ENCODE measurements around the gene RAD54L2. TPM values are rescaled to one million over a fixed set of nuclear protein-coding genes. Genes with fewer than 3 reads are reported as not detected.

The RAD54L2 gene
- total RNA-seq, 4 donors from 2014 or later: 10.2 to 16.0 (median 13.6) TPM

- TF ChIP-seq POLR2A (IDR thresholded peaks at IDR 0.05): no peak
- TF ChIP-seq, protein P1, sequence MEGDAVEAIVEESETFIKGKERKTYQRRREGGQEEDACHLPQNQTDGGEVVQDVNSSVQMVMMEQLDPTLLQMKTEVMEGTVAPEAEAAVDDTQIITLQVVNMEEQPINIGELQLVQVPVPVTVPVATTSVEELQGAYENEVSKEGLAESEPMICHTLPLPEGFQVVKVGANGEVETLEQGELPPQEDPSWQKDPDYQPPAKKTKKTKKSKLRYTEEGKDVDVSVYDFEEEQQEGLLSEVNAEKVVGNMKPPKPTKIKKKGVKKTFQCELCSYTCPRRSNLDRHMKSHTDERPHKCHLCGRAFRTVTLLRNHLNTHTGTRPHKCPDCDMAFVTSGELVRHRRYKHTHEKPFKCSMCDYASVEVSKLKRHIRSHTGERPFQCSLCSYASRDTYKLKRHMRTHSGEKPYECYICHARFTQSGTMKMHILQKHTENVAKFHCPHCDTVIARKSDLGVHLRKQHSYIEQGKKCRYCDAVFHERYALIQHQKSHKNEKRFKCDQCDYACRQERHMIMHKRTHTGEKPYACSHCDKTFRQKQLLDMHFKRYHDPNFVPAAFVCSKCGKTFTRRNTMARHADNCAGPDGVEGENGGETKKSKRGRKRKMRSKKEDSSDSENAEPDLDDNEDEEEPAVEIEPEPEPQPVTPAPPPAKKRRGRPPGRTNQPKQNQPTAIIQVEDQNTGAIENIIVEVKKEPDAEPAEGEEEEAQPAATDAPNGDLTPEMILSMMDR (IDR thresholded peaks at IDR 0.05): no peak
- WGBS, 2 donors: 96 to 99% methylated on average over 4 of the region's 4 CpGs
- no peak overlapping the region for H3K4me3 ChIP-seq (ENCODE audit: low read depth, poor library complexity, severe bottlenecking)
- no peak for DNase-seq (ENCODE audit: low spot score in 2 of 2)
- intact Hi-C loops (cut with DNase I; ENCODE audit: low total_unique reads): no loop called here
Observed at GRCh38 chr3:51578238-51578637, 39.7 kb downstream of the RAD54L2 start.

DNA sequence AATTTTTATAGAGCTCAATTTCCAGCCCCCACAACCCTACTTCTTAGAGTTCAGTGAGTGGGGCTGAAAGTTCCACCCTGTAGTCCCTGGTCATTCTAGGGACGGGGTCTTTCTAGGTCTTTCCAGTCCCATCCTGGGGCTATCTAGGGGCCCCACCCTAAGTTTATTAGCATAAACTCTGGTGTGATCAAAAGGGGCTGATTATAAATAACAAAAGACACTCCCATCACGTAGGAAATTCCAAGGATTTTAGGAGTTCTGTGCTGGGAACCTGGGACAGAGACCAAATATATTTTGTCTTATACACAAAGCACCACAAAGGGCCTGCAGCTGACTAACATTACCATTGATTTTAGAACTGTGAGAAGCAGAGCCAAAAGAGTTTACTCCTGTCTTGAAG is 41.9 kb downstream of the RAD54L2 start:
- no peak overlapping the region for H3K4me3 ChIP-seq (ENCODE audit: low read depth, poor library complexity, severe bottlenecking)
- 71 to 76% methylated on average over 2 of the region's 2 CpGs for WGBS, 2 donors
- TF ChIP-seq POLR2A (IDR thresholded peaks at IDR 0.05): no peak
- TF ChIP-seq, protein P1 (IDR thresholded peaks at IDR 0.05): no peak
- no peak for DNase-seq (ENCODE audit: low spot score in 2 of 2)
- intact Hi-C loops (cut with DNase I; ENCODE audit: low total_unique reads): no loop called here

- TF ChIP-seq POLR2A (IDR thresholded peaks at IDR 0.05): no peak
- TF ChIP-seq, protein P1 (IDR thresholded peaks at IDR 0.05): no peak
- intact Hi-C loops (cut with DNase I; ENCODE audit: low total_unique reads): no loop called here
- H3K4me3 ChIP-seq (ENCODE audit: low read depth, poor library complexity, severe bottlenecking): no peak overlapping the region
- DNase-seq (ENCODE audit: low spot score in 2 of 2): no peak
- 92% methylated on average over 4 of the region's 4 CpGs for WGBS, 2 donors
Observed at GRCh38 chr3:51581524-51581923, 43.0 kb downstream of the RAD54L2 start.

GRCh38 chr3:51585197-51585596 is 46.7 kb downstream of the RAD54L2 start:
- TF ChIP-seq, protein P1 (IDR thresholded peaks at IDR 0.05): no peak
- no peak for TF ChIP-seq POLR2A (IDR thresholded peaks at IDR 0.05)
- 85 to 93% methylated on average over 4 of the region's 4 CpGs for WGBS, 2 donors
- H3K4me3 ChIP-seq (ENCODE audit: low read depth, poor library complexity, severe bottlenecking): no peak overlapping the region
- DNase-seq (ENCODE audit: low spot score in 2 of 2): no peak
- intact Hi-C loops (cut with DNase I; ENCODE audit: low total_unique reads): no loop called here

- WGBS, 2 donors: 94 to 98% methylated on average over 3 of the region's 3 CpGs
- no peak overlapping the region for H3K4me3 ChIP-seq (ENCODE audit: low read depth, poor library complexity, severe bottlenecking)
- DNase-seq (ENCODE audit: low spot score in 2 of 2): no peak
- intact Hi-C loops (cut with DNase I; ENCODE audit: low total_unique reads): no loop called here
- TF ChIP-seq, protein P1 (IDR thresholded peaks at IDR 0.05): no peak
- no peak for TF ChIP-seq POLR2A (IDR thresholded peaks at IDR 0.05)
Observed at GRCh38 chr3:51585871-51586270, 47.4 kb downstream of the RAD54L2 start.

Other genes starting within 250 kb of the RAD54L2 start
- gene MANF, start 153.4 kb upstream of the RAD54L2 start, total RNA-seq: 10 to 100 TPM; 36.0 to 58.5 (median 48.2) TPM
- gene RBM15B, start 147.4 kb upstream of the RAD54L2 start, total RNA-seq: 10 to 100 TPM; 24.8 to 42.6 (median 39.5) TPM
- 10 to 100 TPM; 16.2 to 21.6 (median 19.1) TPM for gene DCAF1, start 38.7 kb upstream of the RAD54L2 start, total RNA-seq
- 100 to 1,000 TPM; 103 to 232 (median 134) TPM for gene TEX264, start 132.5 kb downstream of the RAD54L2 start, total RNA-seq
- 1 to 10 TPM in 2 of 4 donors, under 1 TPM in 2; 0.13 to 2.2 (median 0.91) TPM for gene GRM2, start 168.3 kb downstream of the RAD54L2 start, total RNA-seq
- not detected for gene IQCF6, start 240.5 kb downstream of the RAD54L2 start, total RNA-seq

Data from lower leg skin (tissue), 4 donors.